ENCODE data around the gene CCDC148.
A peak's percentile ranks its signal among the peaks of the same experiment; 100 is the strongest.
"Not testable (repeated sequence)": the region's sequence is repeated elsewhere in the genome, so short reads cannot be mapped to it uniquely, and the experiment has no call there.

CCDC148 gene

GRCh38 chr2:158273791-158274190, 182.8 kb downstream of the CCDC148 start:
- no peak for DNase-seq

DNA sequence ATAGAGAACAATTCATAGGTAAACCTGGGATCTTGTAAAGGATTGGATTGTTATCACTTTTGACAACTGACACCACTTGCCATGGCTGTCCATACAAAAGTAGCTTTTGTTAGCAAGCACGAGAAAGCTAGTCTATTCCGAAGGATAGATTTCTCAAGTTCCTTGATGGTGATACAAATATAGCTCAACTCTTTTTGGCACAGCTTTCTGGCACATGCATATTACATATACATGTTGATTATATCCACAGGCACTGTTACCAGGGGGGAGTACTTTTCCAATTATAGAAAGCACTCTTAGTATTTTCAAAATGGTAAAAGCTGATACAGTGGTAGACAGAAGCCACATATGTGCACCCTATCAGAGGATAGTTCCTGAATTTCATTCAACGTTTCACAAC, 186.0 kb downstream of the CCDC148 start:
- no peak for DNase-seq

DNA sequence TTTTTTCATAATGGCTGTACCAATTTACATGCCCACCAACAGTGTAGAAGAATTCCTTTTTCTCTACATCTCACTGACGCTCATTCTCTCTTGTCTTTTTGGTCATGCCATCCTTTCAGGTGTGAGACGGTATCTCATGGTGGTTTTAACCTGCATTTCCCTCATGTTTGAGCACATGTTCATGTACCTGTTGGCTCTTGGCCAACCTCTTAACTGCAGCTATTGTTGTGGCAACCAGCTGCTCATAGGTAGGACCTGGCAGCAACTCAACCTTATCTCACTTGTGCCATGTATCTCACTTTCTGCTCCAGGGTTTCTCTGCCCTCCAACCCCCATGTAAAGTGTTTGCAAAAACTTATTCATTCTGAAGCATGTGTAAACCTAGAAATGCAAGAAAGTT, 187.4 kb downstream of the CCDC148 start:
- peak; percentile 81 for DNase-seq

DNA sequence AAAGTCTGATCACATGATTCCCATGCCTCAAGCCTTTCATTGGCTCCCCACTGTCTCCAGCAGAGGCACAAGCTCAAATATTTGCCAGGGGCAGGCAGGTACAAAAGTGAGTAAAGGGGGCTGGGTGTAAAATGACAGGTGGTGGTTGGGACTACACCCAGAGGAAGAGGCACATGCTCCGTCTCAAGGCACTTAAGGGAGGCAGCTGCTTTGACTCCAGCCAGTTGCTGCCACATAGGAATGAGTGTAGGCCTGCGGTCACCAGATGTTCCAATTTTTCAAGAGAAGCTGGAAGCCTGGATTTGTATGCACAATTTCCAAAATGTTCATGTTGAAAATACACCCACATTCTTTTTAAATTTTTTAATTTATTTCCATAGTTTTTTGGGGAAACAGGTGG, 190.4 kb downstream of the CCDC148 start:
- peak; percentile 34 for DNase-seq

DNA sequence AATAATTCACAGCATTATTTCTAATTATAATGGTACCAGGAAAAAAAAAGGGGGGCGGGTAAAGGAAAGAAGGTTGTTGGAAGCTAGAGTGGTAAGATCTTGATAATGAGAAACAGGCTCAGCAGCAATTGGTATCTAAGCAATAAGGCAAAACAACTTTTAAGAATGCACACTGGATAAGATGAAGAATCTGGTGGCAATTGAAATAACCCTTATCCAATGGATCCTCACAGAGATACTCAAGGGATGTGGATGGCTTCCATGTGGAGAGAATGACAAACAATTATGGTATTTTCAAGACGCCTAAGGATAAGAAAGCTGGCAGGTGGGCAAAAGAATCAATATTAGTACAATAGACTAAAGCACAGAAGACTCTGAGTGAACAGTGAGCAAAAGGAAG, 201.3 kb downstream of the CCDC148 start:
- peak; percentile 94 for DNase-seq

DNA sequence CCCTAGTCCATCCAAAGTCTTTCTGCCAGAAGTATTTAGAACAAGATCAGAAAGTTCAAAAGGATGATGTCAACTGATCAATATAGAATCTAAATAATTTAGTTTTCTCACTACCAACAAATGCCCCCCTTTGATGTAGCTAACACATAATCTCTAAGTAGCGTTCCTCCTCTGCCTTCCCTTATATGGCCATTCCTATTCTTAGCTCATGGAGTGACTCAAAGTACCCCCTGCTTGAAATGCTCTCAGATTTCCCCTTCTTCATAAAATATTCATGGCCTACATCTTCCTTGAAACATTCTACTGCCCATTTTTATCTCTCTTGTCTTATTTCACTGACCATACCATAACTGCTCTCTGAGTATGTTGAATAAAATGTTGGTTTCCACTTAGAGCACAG, 203.4 kb downstream of the CCDC148 start:
- no peak for DNase-seq

DNA sequence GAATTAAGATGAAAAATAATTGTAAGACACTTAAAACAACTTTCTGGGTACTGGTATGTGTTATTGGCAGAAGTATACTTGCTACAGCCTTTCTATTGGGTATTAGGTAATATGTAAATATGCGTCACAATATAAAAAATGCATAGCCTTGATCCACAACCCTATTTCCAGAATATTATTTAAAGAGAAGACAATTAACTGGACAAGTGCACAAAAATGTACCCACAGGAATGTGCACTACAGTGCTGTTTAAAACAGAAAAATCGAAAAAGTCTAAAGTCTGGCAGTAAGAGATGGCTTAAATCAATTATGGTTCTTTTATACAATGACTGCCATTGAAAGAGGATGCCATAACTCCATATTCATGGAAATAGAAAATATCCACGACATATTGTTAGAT, 205.2 kb downstream of the CCDC148 start:
- DNase-seq = no peak

DNA sequence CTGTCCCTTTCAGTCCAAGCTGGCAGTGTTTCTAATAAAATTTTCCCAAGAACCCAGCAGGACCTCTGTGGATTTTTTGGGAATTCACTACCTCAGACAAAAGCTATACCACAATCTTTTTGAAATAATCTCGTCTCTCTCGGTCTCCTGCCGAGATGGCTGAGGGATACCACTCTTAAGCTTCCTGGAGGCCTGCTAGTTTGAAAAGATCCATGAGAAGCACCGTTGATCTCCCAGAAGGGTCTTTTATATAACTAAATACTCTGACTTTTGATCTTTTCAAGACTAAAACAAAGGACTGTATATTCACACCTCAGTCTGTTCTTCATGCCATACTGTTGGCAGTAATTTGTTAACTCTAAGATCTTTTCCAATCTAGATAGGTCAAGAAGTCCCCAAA, 213.2 kb downstream of the CCDC148 start:
- DNase-seq = no peak

DNA sequence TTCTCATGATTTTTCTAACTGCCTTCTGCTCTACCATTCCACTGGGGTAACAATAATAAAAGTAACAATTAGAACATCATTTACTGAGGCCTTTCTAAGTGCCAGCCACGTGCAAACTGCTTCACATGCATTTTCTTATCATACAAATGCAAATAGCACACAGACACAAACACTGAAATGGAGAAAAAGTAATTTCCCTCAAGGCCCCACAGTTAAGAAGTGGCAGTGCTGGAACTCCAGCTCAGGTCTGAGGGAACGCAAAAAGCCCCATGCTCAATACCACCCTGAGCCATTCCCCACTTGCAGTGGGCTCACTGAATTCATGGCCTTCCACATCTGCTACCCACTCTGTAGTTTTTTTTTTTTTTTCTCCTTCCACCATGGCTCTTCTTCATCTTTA, 214.3 kb downstream of the CCDC148 start:
- no peak for DNase-seq

DNA sequence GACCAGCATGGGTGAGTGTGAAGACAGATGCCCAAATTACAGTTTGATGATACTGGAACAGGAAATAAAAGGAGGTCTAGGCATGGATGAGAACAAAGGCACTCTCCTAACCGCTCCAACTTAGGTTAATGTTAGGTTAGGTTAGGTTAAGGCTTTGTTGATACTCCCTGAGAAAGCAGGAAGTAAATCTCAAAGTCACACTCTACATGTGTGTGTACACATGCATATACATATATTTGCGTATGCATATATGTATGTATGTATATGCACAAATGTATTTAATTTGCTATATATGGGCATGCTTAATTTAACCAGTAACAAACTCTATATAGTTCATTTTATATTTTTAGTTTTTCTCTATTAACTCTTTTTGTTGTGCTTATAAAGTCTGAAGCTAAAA, 215.6 kb downstream of the CCDC148 start:
- no peak for DNase-seq

- DNase-seq = no peak
Measured at GRCh38 chr2:158239271-158239670, 217.3 kb downstream of the CCDC148 start.

GRCh38 chr2:158234497-158234896, 222.1 kb downstream of the CCDC148 start:
- no peak for DNase-seq

- DNase-seq = no peak
Measured at GRCh38 chr2:158232476-158232875, 224.1 kb downstream of the CCDC148 start.

DNA sequence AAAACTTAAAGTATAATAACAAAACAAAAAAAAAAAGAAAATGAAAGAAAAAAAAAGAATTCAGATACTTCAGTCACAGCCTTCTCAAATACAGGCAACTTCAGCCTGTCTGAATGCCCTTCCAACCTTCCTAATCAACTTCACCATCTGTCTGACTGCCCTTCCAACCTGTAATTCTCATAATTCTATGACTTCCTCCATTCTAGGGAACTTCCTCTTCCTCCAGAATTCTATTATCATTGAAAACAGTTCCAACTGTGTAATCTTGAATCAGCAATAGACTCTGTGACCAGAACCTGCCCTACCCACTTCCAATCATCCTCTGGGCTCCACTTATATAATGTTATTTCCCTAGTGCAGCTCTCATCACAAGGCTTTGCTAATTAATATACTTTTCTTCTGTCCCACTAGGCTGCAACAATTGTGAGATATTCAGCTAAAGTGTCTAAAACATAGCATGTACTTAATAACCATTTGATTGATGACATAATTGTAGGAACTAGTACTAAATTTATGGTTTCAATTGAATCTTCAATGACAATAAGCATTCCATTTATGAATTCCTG, 227.5 kb downstream of the CCDC148 start:
- no peak for DNase-seq

DNA sequence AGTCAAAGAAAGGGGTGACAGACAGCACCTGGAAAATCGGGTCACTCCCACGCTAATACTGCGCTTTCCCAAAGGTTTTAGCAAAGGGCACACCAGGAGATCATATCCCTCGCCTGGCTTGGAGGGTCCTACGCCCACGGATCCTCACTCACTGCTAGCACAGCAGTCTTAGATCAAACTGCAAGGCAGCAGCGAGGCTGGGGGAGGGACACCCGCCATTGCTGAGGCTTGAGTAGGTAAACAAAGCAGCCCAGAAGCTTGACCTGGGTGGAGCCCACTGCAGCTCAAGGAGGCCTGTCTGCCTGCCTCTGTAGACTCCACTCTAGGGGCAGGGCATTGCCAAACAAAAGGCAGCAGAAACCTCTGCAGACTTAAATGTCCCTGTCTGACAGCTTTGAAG, 233.5 kb downstream of the CCDC148 start:
- DNase-seq = not testable (repeated sequence)

DNA sequence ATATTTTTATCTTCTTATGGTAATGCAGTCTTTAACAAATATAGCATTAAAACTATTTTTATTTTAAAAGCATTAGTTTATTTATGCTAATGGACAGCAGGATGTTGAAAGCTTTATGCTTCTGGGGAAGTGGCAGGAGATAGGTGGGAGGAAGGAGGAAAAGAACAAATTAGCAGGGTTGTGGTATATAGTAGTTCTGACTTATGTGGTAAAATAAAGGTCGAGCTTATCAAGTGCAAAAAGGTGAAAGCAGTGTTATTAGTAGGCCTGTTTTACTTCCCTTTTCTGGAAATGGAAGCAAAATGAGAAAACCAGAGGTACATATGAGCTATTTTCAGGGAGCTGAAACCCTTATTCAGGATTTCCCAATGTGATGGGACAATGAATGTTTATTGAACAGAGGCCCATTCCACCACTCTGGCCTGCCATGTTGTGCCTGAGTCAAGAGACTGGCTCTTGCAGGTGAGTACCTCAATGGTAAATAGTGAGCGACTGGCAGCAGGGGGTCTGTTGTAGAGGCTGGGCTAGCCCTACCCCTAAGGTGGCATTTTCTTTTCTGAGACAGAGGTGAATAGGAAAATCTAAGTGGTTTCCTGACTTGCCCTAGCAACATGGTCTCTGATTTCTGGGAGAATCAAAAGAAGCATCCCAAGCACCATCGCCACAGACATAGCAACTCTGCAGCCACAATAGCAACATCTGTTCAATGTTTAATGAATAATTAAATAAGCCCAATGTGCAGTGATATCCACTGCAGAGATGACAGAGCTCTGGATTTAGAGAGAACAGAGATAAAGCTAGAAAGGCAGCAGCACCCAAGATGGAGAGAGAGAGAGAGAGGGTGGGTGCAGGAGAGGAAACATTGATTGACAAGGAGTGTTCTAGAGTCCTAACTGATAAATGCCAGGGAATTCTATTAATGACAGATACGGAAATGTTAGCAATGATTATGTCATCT, 235.2 kb downstream of the CCDC148 start:
- DNase-seq = no peak

DNA sequence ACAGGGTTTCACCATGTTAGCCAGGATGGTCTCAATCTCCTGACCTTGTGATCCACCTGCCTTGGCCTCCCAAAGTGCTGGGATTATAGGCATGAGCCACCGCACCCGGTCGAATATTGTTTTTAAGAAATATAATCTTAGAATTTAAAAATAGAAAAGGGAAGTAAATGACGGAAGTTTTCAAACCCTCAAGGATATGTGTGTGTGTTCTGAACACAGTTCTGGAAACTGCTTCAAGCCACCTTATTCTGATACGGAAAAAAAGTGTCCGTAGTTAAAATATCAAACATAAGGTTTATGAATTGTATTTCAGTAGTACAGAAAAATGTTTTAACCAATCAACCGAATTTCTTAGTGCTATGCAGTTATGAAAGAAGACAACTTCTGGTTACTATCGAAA, 239.0 kb downstream of the CCDC148 start:
- DNase-seq = no peak

DNA sequence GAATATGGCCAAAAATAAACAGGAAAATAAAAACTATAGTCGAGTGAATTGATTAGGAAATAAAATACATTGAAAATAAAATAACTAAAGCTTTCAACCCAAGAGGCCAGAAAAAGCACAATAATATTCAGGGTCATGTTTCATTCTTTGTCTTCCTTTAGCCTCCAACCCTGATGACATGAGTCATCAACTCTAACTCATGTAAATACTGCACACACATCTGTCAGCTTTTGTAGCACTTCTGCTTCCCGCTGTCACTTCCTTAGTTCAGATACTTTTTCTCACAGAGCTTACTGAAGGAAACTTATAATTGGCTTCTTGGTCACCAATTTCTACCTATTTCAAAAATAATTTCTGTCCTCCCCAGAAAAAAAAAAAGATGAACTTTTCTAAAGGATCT, 242.1 kb downstream of the CCDC148 start:
- peak; percentile 44 for DNase-seq

GRCh38 chr2:158213773-158214172, 242.8 kb downstream of the CCDC148 start:
- DNase-seq = no peak

GRCh38 chr2:158212301-158212700, 244.3 kb downstream of the CCDC148 start:
- no peak for DNase-seq

DNA sequence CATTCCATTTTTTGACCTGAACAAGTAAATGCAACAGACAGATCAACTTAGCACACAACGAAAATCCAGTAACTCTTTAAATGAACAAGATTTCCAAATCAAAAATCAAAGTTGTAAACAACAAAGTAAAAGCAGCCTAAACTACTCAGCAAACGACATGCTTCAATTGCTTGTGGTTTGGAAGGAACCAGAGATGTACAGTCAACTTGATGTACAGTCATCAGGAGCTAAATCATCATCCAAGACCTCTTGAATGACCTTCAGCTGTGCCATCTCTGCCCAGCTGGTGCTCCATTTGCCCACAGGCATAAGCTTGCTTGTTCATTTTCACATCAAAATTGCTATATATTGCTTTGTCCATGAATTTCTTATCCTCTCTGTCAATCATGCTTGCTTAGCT, 245.1 kb downstream of the CCDC148 start:
- no peak for DNase-seq

GRCh38 chr2:158207354-158207753, 249.2 kb downstream of the CCDC148 start:
- no peak for DNase-seq

DNA sequence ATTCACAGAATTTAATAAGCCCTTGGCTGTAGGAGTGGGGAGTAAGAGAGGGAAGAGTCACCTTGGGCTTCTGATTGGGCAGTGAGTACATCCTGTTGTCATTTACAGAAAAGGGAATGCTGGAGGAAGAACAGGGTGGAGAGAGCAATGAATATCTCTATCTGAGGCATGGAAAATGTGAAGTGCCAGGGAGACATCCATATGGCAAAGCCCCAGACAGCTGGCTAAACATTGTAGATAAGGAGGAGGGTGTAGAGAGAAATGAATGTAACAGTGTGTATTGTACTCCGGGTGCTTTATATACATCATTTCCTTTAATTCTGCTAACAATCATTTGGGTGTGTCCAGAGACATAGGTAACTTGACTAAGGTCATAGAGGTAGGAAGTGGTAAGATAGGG, 251.3 kb downstream of the CCDC148 start:
- peak; percentile 89 for DNase-seq

DNA sequence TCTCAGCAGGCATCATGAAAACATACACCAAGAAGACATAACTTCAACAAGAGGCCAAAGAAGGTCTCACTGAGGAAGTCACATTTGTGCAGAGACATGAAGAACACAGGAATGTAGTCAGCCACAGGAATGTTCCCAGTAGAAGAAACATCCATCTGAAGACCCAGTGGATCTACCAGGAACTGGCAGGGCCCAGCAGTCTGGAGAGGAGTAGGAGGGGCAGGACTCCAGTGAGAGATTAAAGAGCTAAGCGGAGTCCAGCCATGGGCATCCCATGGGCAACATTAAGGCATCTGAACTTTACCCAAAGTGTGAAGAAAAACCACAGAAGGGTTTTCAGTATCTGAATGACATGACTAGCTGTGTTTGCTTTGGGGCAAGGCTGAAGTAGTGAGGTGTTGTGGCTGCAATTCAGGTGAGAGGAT, 251.8 kb downstream of the CCDC148 start:
- DNase-seq = no peak

All from NCI-H748 treated with DMSO at 0.1 percent for 48 hours (cell line).